Heart right ventricle (tissue), 16 donors: ENCODE measurements around the gene KIAA0513. TPM values are rescaled to one million over a fixed set of nuclear protein-coding genes. Genes with fewer than 3 reads are reported as not detected.

Experiments
- ATAC-seq, 8 donors: fragments of 200-7000 bp; cut with Tn5 transposase; one replicate each; pipeline ENCODE4 v1.9.1; 2020; ENCODE audit warnings: mild to moderate bottlenecking in 8 of 8, moderate library complexity in 8 of 8, moderate number of reproducible peaks in 1 of 8
- DNase-seq, 2 donors: peaks; one replicate each; pipeline ENCODE4 v3.0.0-alpha.2; 2020
- H3K27ac ChIP-seq, 10 donors: fragments of 200-600 bp; sonication (generic) in 2 of 10; one replicate each; pipeline versions ENCODE4 v1.5.0 to v1.8.0; 2020 to 2022; ENCODE audit warnings: mild to moderate bottlenecking in 3 of 10
- H3K27me3 ChIP-seq, 7 donors: fragments of 200-600 bp; one replicate each; pipeline ENCODE4 v1.8.0; 2021 to 2022; ENCODE audit warnings: mild to moderate bottlenecking in 2 of 7
- H3K36me3 ChIP-seq, 9 donors: fragments of 200-600 bp; sonication (generic) in 1 of 9; one replicate each; pipeline versions ENCODE4 v1.5.0 to v1.8.0; 2020 to 2022; ENCODE audit warnings: mild to moderate bottlenecking in 2 of 9
- H3K4me1 ChIP-seq, 9 donors: fragments of 200-600 bp; sonication (generic) in 1 of 9; one replicate each; pipeline versions ENCODE4 v1.5.0 to v1.8.0; 2020 to 2022; ENCODE audit warnings: mild to moderate bottlenecking in 4 of 9
- H3K4me3 ChIP-seq, 10 donors: fragments of 200-600 bp; sonication (generic) in 2 of 10; one replicate each; pipeline versions ENCODE4 v1.5.0 to v1.8.0; 2020 to 2022; ENCODE audit warnings: mild to moderate bottlenecking in 7 of 10, moderate library complexity in 2 of 10
- H3K9me3 ChIP-seq, 11 donors: fragments of 200-600 bp in 10 of 11; sonication (generic) in 2 of 11; one replicate each; pipeline versions ENCODE4 v1.5.0 to v1.8.0; 2013 to 2022; ENCODE audit warnings: mild to moderate bottlenecking in 2 of 11, control low read depth in 1 of 11, moderate library complexity in 1 of 11
- WGBS, 2 donors: extraction: QIAGEN DNeasy Blood & Tissue Kit; methylation state at CpG; one replicate each; pipeline ENCODE4 v1.1.7; 2013; ENCODE audit warnings: inconsistent platforms in 1 of 2; 5-methylcytosine and 5-hydroxymethylcytosine counted together
- intact Hi-C, 10 donors: fragments of 100-400 bp; cut with DNase I; formaldehyde crosslinking; loops; one replicate each; pipeline versions ENCODE4 v1.11.1 to v1.14.2; 2022
- polyA plus RNA-seq, 2 donors: library from polyadenylated mRNA; stranded (reverse); fragments of 200-250 nt; gene quantifications; one replicate each; pipeline ENCODE4 v1.2.3, GENCODE V29; 2013
- total RNA-seq, 10 donors: library from RNA; stranded (reverse); fragmentation: NEBNext Ultra II Directional in 3 of 10; extraction: Animal tissue kit (Norgen Biotek cat#: 25700) in 3 of 10; gene quantifications; one replicate each; pipeline versions ENCODE4 v1.2.1 to v1.2.4, GENCODE V29; 2021 to 2023
- TF ChIP-seq, protein P1 (sequence below), 9 donors: fragments of 200-600 bp; sonication (generic) in 2 of 9; IDR thresholded peaks; one replicate each; pipeline versions ENCODE4 v1.5.0 to v1.8.0; 2021 to 2022; ENCODE audit warnings: antibody characterized with exemption in 9 of 9, mild to moderate bottlenecking in 5 of 9, moderate library complexity in 1 of 9
- donor health status: Arrhythmogenic right ventricular cardiomyopathy.
- donor health status: ischemic (EF 13 %, LVEDD 7.1; RV severe dilation, severe dysfunction).
- donor health status: healthy with polysubstance abuse.
- donor health status: DM: no; HTN: yes; CAD: no.
- donor health status: DM: no; HTN: no; CAD: no.
- donor health status: ischemic (EF 25% LVEDD 6.9; RV normal size, moderate dysfunction).
- donor health status: ischemic (EF 25% LVEDD 5.7; RV mildly dilated, moderate dysfunction).
- donor health status: healthy.
- donor health status: DM: yes; HTN: yes; CAD: no.
- donor health status: Ischemic cardiomyopathy.
- donor health status: ischemic (EF 35%, LVEDD 5.7; RV mildly dilated, moderate dysfunction).
- donor health status: nonischemic (EF 11% LVEDD 7.7; RV severe dilation, severe dysfunction).
- donor health status: DM: yes; HTN: yes; CAD: no.
- donor health status: PGD.
- donor health status: ischemic (EF 29% LVEDD 5.4; RV normal size, mild dysfunction).
- donor health status: nonischemic (EF 23%, LVEDD 6.1; RV moderate dilation, normal function).

KIAA0513 gene
- total and polyA plus RNA-seq, 12 donors: 2.4 to 10.9 (median 8.3) TPM

DNA sequence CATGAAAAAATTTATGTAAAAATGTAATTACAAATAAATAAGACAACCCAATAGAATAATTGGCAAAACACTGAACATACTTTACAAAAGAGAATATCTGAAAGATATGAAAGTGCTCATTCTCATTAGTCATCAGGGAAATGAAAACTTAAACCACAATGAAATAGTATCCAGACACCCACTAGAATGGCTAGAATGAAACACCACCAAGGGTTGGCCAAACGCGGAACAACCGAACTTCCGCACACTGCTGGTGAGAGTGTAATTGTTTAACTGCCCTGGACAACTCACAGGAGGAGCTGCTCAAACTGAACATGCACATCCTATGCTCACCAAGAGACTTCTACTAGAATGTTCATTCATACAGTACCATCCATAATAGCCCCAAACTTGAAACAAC lies 10.4 kb upstream of the KIAA0513 start:
- TF ChIP-seq, protein P1, sequence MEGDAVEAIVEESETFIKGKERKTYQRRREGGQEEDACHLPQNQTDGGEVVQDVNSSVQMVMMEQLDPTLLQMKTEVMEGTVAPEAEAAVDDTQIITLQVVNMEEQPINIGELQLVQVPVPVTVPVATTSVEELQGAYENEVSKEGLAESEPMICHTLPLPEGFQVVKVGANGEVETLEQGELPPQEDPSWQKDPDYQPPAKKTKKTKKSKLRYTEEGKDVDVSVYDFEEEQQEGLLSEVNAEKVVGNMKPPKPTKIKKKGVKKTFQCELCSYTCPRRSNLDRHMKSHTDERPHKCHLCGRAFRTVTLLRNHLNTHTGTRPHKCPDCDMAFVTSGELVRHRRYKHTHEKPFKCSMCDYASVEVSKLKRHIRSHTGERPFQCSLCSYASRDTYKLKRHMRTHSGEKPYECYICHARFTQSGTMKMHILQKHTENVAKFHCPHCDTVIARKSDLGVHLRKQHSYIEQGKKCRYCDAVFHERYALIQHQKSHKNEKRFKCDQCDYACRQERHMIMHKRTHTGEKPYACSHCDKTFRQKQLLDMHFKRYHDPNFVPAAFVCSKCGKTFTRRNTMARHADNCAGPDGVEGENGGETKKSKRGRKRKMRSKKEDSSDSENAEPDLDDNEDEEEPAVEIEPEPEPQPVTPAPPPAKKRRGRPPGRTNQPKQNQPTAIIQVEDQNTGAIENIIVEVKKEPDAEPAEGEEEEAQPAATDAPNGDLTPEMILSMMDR (IDR thresholded peaks at IDR 0.05): no peak
- Histone ChIP-seq H3K4me1 (peaks cover 1 to 43% (median 7%) of the 10 kb centered on the region in 9 donors), H3K9me3 (no peaks in the 10 kb centered on the region), H3K27ac (peak overlapping the region in 1 of 10 donors; percentile 61), H3K36me3 (no peaks in the 10 kb centered on the region), H3K4me3 (no peak overlapping the region), H3K27me3 (no peaks in the 10 kb centered on the region)
- DNase-seq (no peak), ATAC-seq (peak in 4 of 8 donors; percentile 27 to 67 (median 40))
- intact Hi-C loops: loop anchor here in 2 of 10 donors (10.0 kb wide), 1 partner anchor 68 kb away; no protein-coding TSS in a partner anchor
- 88 to 90% methylated on average over 4 of the region's 4 CpGs for WGBS, 2 donors

DNA sequence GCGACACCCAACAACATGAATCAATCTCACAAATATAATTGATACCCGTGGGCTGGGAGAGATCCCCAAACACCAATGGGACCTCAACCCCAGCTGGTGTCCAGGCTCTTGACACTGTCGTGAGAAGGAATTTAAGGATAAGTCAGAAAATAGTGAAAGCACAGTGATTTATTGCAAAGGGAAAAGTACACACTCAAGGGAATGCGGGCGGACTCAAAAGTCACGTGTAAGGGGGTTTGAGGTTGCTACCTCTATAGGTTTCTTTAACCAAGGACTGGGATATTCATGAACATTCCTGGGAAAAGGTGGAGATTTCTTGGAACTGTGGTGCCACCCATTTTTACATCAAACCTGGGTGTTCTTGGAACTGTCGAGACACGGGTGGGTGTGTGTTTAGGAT lies 10.0 kb upstream of the KIAA0513 start:
- H3K9me3 ChIP-seq: peaks cover 0 to 1% (median 0%) of the 10 kb centered on the region in 11 donors
- WGBS, 2 donors: 86 to 89% methylated on average over 8 of the region's 8 CpGs
- peak overlapping the region in 1 of 10 donors; percentile 19 for H3K27ac ChIP-seq
- no peak for DNase-seq
- intact Hi-C loops: loop anchor here in 2 of 10 donors (10.0 kb wide), 1 partner anchor 67 kb away; no protein-coding TSS in a partner anchor
- no peaks in the 10 kb centered on the region for H3K27me3 ChIP-seq
- TF ChIP-seq, protein P1 (IDR thresholded peaks at IDR 0.05): no peak
- H3K36me3 ChIP-seq: no peaks in the 10 kb centered on the region
- peaks cover 0 to 40% (median 6%) of the 10 kb centered on the region in 9 donors for H3K4me1 ChIP-seq
- H3K4me3 ChIP-seq: no peak overlapping the region
- ATAC-seq: no peak

DNA sequence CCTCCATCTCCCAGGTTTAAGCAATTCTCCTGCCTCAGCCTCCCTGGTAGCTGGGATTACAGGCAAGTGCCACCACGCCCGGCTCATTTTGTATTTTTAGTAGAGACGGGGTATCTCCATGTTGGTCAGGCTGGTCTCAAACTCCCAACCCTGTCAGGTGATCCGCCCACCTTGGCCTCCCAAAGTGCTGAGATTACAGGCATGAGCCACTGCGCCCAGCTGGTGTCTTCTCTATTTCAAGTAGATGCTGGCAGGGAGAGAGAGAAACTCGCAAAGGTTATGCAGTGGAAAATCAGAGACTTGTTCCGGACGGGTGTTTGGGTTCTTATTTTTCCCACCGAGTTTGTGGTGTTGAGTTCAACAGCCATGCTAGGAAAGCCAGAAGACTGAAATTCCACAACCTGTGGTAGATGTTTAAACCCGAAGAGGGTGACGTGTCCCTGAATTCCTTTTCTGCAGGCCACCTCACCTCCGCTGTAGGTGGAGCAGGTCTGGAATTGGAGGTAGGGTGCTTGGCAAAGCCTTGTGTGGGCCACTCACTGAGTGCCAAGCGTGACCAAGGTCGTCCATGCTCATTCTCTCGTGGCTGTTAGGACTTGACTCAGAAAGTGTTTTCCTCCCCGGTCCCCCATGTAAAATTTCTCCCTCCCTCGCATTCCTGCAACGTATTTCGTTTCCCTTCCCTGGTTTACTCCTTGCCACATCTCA lies 8.9 kb upstream of the KIAA0513 start:
- no peaks in the 10 kb centered on the region for H3K36me3 ChIP-seq
- H3K9me3 ChIP-seq: peaks cover 0 to 6% (median 0%) of the 10 kb centered on the region in 11 donors
- H3K4me1 ChIP-seq: peaks cover 0 to 40% (median 6%) of the 10 kb centered on the region in 9 donors
- TF ChIP-seq, protein P1 (IDR thresholded peaks at IDR 0.05): no peak
- H3K27me3 ChIP-seq: no peaks in the 10 kb centered on the region
- ATAC-seq (no peak), DNase-seq (no peak)
- WGBS, 2 donors: 81 to 82% methylated on average over 19 of the region's 19 CpGs
- intact Hi-C loops: loop anchor here in 2 of 10 donors (10.0 kb wide), 1 partner anchor 66 kb away; no protein-coding TSS in a partner anchor
- no peak overlapping the region for H3K4me3 ChIP-seq
- no peak overlapping the region for H3K27ac ChIP-seq

DNA sequence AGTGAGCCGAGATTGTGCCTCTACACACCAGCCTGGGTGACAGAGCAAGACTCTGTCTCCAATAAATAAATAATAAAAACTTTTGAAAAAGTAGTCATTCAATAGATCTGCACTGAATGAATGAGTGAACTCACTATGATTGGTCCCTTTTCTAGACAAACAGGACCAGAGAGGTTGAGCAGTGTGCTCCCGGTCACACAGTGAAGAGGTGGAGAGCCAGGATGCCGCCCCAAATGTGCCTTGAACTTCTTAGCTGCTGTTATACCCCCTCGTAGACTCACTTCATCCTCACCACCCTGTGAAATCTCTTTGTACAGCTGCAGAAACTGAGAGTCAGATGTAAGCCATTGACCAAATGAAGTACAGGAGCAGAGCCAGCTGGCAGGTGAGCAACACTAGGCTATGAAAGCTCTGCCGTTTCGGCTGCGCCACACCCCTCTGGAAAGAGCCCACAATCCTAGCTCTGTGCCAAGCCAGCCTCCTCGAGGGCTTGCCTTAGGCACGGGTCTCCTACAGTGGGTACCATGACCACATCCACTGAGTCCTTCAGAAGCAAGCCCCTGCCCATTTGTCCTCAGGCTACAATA lies 7.8 kb upstream of the KIAA0513 start:
- Histone ChIP-seq H3K4me3 (no peak overlapping the region), H3K9me3 (peaks cover 0 to 6% (median 0%) of the 10 kb centered on the region in 11 donors), H3K4me1 (peaks cover 0 to 33% (median 6%) of the 10 kb centered on the region in 9 donors), H3K36me3 (no peaks in the 10 kb centered on the region), H3K27ac (no peak overlapping the region), H3K27me3 (no peaks in the 10 kb centered on the region)
- ATAC-seq: peak; percentile 46 to 82 (median 59)
- 56 to 59% methylated on average over 9 of the region's 9 CpGs for WGBS, 2 donors
- intact Hi-C loops: loop anchor here in 2 of 10 donors (10.0 kb wide), 1 partner anchor 65 kb away; no protein-coding TSS in a partner anchor
- DNase-seq: peak in 1 of 2 donors; percentile 47
- TF ChIP-seq, protein P1 (IDR thresholded peaks at IDR 0.05): no peak
